ENCODE data around the gene PTPN3. TPM values are rescaled to one million over a fixed set of nuclear protein-coding genes. Genes with fewer than 3 reads are reported as not detected.
A peak's percentile ranks its signal among the peaks of the same experiment; 100 is the strongest.
"Not testable (repeated sequence)": the region's sequence is repeated elsewhere in the genome, so short reads cannot be mapped to it uniquely, and the experiment has no call there.

Gene PTPN3
- total RNA-seq, 2 donors from 2014 or later: 11.0 to 16.3 TPM

- Histone ChIP-seq H3K27ac (no peak overlapping the region), H3K4me1 (replicated peaks) (no peaks in the 10 kb centered on the region), H3K4me3 (no peak overlapping the region), H3K27me3 (replicated peaks; ENCODE audit: insufficient read depth) (no peaks in the 10 kb centered on the region), H3K9me3 (no peaks in the 10 kb centered on the region), H3K36me3 (no peaks in the 10 kb centered on the region)
- 40% methylated on average over 6 of the region's 6 CpGs for WGBS
- TF ChIP-seq POLR2AphosphoS5 (IDR thresholded peaks at IDR 0.05) (peak; percentile 56), POLR2A (IDR thresholded peaks at IDR 0.05) (no peak)
- intact Hi-C loops (cut with DNase I): no loop called here
- peak; percentile 67 for DNase-seq (ENCODE audit: low spot score)
Observed at GRCh38 chr9:109537288-109537687, 39.2 kb upstream of the PTPN3 start.

- DNase-seq (ENCODE audit: low spot score): no peak
- Histone ChIP-seq H3K9me3 (no peaks in the 10 kb centered on the region), H3K36me3 (no peaks in the 10 kb centered on the region), H3K27ac (no peak overlapping the region), H3K4me1 (replicated peaks) (no peaks in the 10 kb centered on the region), H3K4me3 (no peak overlapping the region), H3K27me3 (replicated peaks; ENCODE audit: insufficient read depth) (no peaks in the 10 kb centered on the region)
- intact Hi-C loops (cut with DNase I): no loop called here
- WGBS: 39% methylated on average over 3 of the region's 3 CpGs
- TF ChIP-seq POLR2AphosphoS5 (IDR thresholded peaks at IDR 0.05) (no peak), CTCF (IDR thresholded peaks at IDR 0.05) (no peak), POLR2A (IDR thresholded peaks at IDR 0.05) (no peak)
Observed at GRCh38 chr9:109536859-109537258, 38.8 kb upstream of the PTPN3 start.

GRCh38 chr9:109535365-109535764 is 37.3 kb upstream of the PTPN3 start:
- Histone ChIP-seq H3K4me1 (replicated peaks) (no peaks in the 10 kb centered on the region), H3K9me3 (no peaks in the 10 kb centered on the region), H3K27me3 (replicated peaks; ENCODE audit: insufficient read depth) (no peaks in the 10 kb centered on the region), H3K27ac (no peak overlapping the region), H3K4me3 (no peak overlapping the region), H3K36me3 (no peaks in the 10 kb centered on the region)
- WGBS: 69% methylated on average over 6 of the region's 6 CpGs
- DNase-seq (ENCODE audit: low spot score): no peak
- intact Hi-C loops (cut with DNase I): no loop called here
- TF ChIP-seq POLR2AphosphoS5 (IDR thresholded peaks at IDR 0.05): no peak

- no peak overlapping the region for H3K27ac ChIP-seq
Observed at GRCh38 chr9:109534151-109534550, 36.0 kb upstream of the PTPN3 start.

GRCh38 chr9:109532652-109533051 is 34.5 kb upstream of the PTPN3 start:
- intact Hi-C loops (cut with DNase I); H3K9me3 ChIP-seq; DNase-seq (ENCODE audit: low spot score); H3K27ac ChIP-seq; H3K36me3 ChIP-seq; H3K27me3 ChIP-seq (replicated peaks; ENCODE audit: insufficient read depth); H3K4me3 ChIP-seq; H3K4me1 ChIP-seq (replicated peaks): not testable (repeated sequence)
- WGBS: 72% methylated on average over 13 of the region's 13 CpGs

More at GRCh38 chr9:109534151-109534550, 36.0 kb upstream of the PTPN3 start:
- Histone ChIP-seq H3K36me3 (no peaks in the 10 kb centered on the region), H3K27me3 (replicated peaks; ENCODE audit: insufficient read depth) (no peaks in the 10 kb centered on the region), H3K4me3 (no peak overlapping the region), H3K9me3 (no peaks in the 10 kb centered on the region), H3K4me1 (replicated peaks) (no peaks in the 10 kb centered on the region)
- no peak for TF ChIP-seq POLR2A (IDR thresholded peaks at IDR 0.05)
- no peak for TF ChIP-seq POLR2AphosphoS5 (IDR thresholded peaks at IDR 0.05)
- no peak for TF ChIP-seq CTCF (IDR thresholded peaks at IDR 0.05)
- intact Hi-C loops (cut with DNase I): no loop called here
- no peak for DNase-seq (ENCODE audit: low spot score)
- 96% methylated on average over 33 of the region's 36 CpGs for WGBS

GRCh38 chr9:109522106-109522505 is 24.0 kb upstream of the PTPN3 start:
- Histone ChIP-seq H3K4me3 (no peak overlapping the region), H3K9me3 (no peaks in the 10 kb centered on the region), H3K4me1 (replicated peaks) (no peaks in the 10 kb centered on the region), H3K27ac (no peak overlapping the region), H3K27me3 (replicated peaks; ENCODE audit: insufficient read depth) (no peaks in the 10 kb centered on the region), H3K36me3 (no peaks in the 10 kb centered on the region)
- TF ChIP-seq POLR2AphosphoS5 (IDR thresholded peaks at IDR 0.05) (no peak), CTCF (IDR thresholded peaks at IDR 0.05) (no peak), POLR2A (IDR thresholded peaks at IDR 0.05) (no peak)
- DNase-seq (ENCODE audit: low spot score): no peak
- intact Hi-C loops (cut with DNase I): no loop called here
- WGBS: 84% methylated on average over 6 of the region's 6 CpGs
